HEK293 (cell line): Measurements from ENCODE around the gene ST3GAL2.

Experiments used
- CTCF ChIA-PET: fragments of 350-600 bp; formaldehyde crosslinking; extraction: SDS; loops from one replicate; lab custom pipeline; 2021; ENCODE audit warnings: antibody characterized with exemption; lab: Yijun Ruan, JAX
- POLR2A ChIA-PET: fragments of 300-600 bp; formaldehyde crosslinking; extraction: SDS; loops from one replicate; lab custom pipeline; 2020; ENCODE audit warnings: antibody characterized with exemption, inconsistent platforms; lab: Yijun Ruan, JAX
- H3K27ac ChIP-seq: fragments of 200-500 bp; sonication (Bioruptor generic); 2 replicates; pipeline ENCODE4 v1.5.1; 2014; ENCODE audit warnings: low read depth, low read length, control low read depth, inconsistent platforms; ENCODE audit errors: extremely low read depth
- H3K36me3 ChIP-seq, 2 experiments: fragments of 200-500 bp in 1 of 2; sonication (Bioruptor generic) in 1 of 2; 1 replicate in 1 of 2; 2 replicates in 1 of 2; pipeline ENCODE4 v1.5.1; 2014 to 2017; ENCODE audit warnings: inconsistent platforms in 2 of 2, low read length in 2 of 2; ENCODE audit not compliant: control insufficient read depth in 2 of 2, insufficient read depth in 1 of 2
- H3K4me1 ChIP-seq: fragments of 200-500 bp; sonication (Bioruptor generic); 2 replicates; pipeline ENCODE4 v1.5.1; 2014; ENCODE audit warnings: mild to moderate bottlenecking, low read length, inconsistent platforms; ENCODE audit not compliant: control insufficient read depth, insufficient read depth
- H3K4me3 ChIP-seq: 2 replicates; pipeline ENCODE4 v1.5.1; 2011; ENCODE audit warnings: low read depth, mild to moderate bottlenecking, control low read depth, low read length, moderate library complexity
- H3K9me3 ChIP-seq: fragments of 200-500 bp; sonication (Bioruptor generic); 2 replicates; pipeline ENCODE4 v1.5.1; 2014; ENCODE audit warnings: low read depth, low read length, inconsistent platforms; ENCODE audit not compliant: control insufficient read depth, insufficient read depth
- BCL11A ChIP-seq: fragments of 450-650 bp; formaldehyde crosslinking; IDR thresholded peaks from 2 replicates; pipeline ENCODE4 v1.5.1; 2016; ENCODE audit warnings: low read depth, missing biosample characterization, missing genetic modification characterization
- FEZF1 ChIP-seq: fragments of 450-650 bp; formaldehyde crosslinking; IDR thresholded peaks from 2 replicates; pipeline ENCODE4 v1.5.1; 2016; ENCODE audit warnings: missing biosample characterization, missing genetic modification characterization
- GLIS1 ChIP-seq: fragments of 450-650 bp; formaldehyde crosslinking; IDR thresholded peaks from 2 replicates; pipeline ENCODE4 v1.5.1; 2016; ENCODE audit warnings: missing biosample characterization, missing genetic modification characterization
- HOXC10 ChIP-seq: sonication (generic); formaldehyde crosslinking; IDR thresholded peaks from 2 replicates; pipeline ENCODE4 v1.8.1; 2023; ENCODE audit warnings: mild to moderate bottlenecking, missing genetic modification reagents
- MYNN ChIP-seq: fragments of 450-650 bp; formaldehyde crosslinking; IDR thresholded peaks from 2 replicates; pipeline ENCODE4 v1.5.1; 2016; ENCODE audit warnings: missing biosample characterization, missing genetic modification characterization, borderline replicate concordance
- SCRT1 ChIP-seq: fragments of 450-650 bp; formaldehyde crosslinking; IDR thresholded peaks from 2 replicates; pipeline ENCODE4 v1.5.1; 2016; ENCODE audit warnings: missing biosample characterization, missing genetic modification characterization, borderline replicate concordance
- TRIM28 ChIP-seq: IDR thresholded peaks from 2 replicates; pipeline ENCODE4 v1.6.1; 2011; ENCODE audit warnings: low read length, control low read depth, borderline replicate concordance
- YY1 ChIP-seq: fragments of 450-650 bp; formaldehyde crosslinking; IDR thresholded peaks from 2 replicates; pipeline ENCODE4 v1.5.1; 2018; ENCODE audit warnings: missing biosample characterization, missing genetic modification characterization
- ZNF138 ChIP-seq: fragments of 450-650 bp; formaldehyde crosslinking; IDR thresholded peaks from 2 replicates; pipeline ENCODE4 v1.5.1; 2016; ENCODE audit warnings: missing biosample characterization, missing genetic modification characterization, borderline replicate concordance
- ZNF174 ChIP-seq: fragments of 450-650 bp; formaldehyde crosslinking; IDR thresholded peaks from 2 replicates; pipeline ENCODE4 v1.5.0; 2017; ENCODE audit warnings: missing biosample characterization, mild to moderate bottlenecking, missing genetic modification characterization
- ZNF354C ChIP-seq: fragments of 450-650 bp; formaldehyde crosslinking; IDR thresholded peaks from 2 replicates; pipeline ENCODE4 v1.5.1; 2016; ENCODE audit warnings: missing biosample characterization, missing genetic modification characterization, low read depth, borderline replicate concordance
- ZNF391 ChIP-seq: fragments of 450-650 bp; formaldehyde crosslinking; IDR thresholded peaks from 2 replicates; pipeline ENCODE4 v1.5.1; 2016; ENCODE audit warnings: low read depth, missing biosample characterization, missing genetic modification characterization, borderline replicate concordance
- ZNF404 ChIP-seq: fragments of 450-650 bp; formaldehyde crosslinking; IDR thresholded peaks from 2 replicates; pipeline ENCODE4 v1.5.1; 2017; ENCODE audit warnings: missing biosample characterization, missing genetic modification characterization
- ZNF677 ChIP-seq: fragments of 450-650 bp; IDR thresholded peaks from 2 replicates; pipeline ENCODE4 v1.5.0; 2018; ENCODE audit warnings: missing biosample characterization, mild to moderate bottlenecking, missing genetic modification characterization, moderate library complexity
- ZNF701 ChIP-seq: fragments of 450-650 bp; formaldehyde crosslinking; IDR thresholded peaks from 2 replicates; pipeline ENCODE4 v1.5.1; 2016; ENCODE audit warnings: missing biosample characterization, missing genetic modification characterization
- ZNF792 ChIP-seq: fragments of 450-650 bp; formaldehyde crosslinking; IDR thresholded peaks from 2 replicates; pipeline ENCODE4 v1.5.1; 2016; ENCODE audit warnings: missing biosample characterization, missing genetic modification characterization
- ZNF830 ChIP-seq: fragments of 450-650 bp; IDR thresholded peaks from 2 replicates; pipeline ENCODE4 v1.5.0; 2018; ENCODE audit warnings: missing biosample characterization, missing genetic modification characterization, low read depth, mild to moderate bottlenecking, moderate library complexity
- ZSCAN16 ChIP-seq: fragments of 450-650 bp; formaldehyde crosslinking; IDR thresholded peaks from 2 replicates; pipeline ENCODE4 v1.5.1; 2016; ENCODE audit warnings: missing biosample characterization, missing genetic modification characterization
- ZSCAN30 ChIP-seq: fragments of 450-650 bp; IDR thresholded peaks from 2 replicates; pipeline ENCODE4 v1.5.1; 2018; ENCODE audit warnings: missing biosample characterization, mild to moderate bottlenecking, missing genetic modification characterization, moderate library complexity
- TF ChIP-seq, protein P1 (sequence below): fragments of 450-650 bp; formaldehyde crosslinking; IDR thresholded peaks from 2 replicates; pipeline ENCODE4 v1.5.1; 2016; ENCODE audit warnings: missing biosample characterization, missing genetic modification characterization
- TF ChIP-seq, protein P2 (sequence below): fragments of 450-650 bp; formaldehyde crosslinking; conservative IDR thresholded peaks from 2 replicates; pipeline ENCODE4 v1.5.1; 2016; ENCODE audit warnings: low read depth, missing biosample characterization, missing genetic modification characterization
- TF ChIP-seq, protein P3 (sequence below): fragments of 450-650 bp; formaldehyde crosslinking; IDR thresholded peaks from 2 replicates; pipeline ENCODE4 v1.5.1; 2016; ENCODE audit warnings: missing biosample characterization, missing genetic modification characterization

The ST3GAL2 gene

DNA sequence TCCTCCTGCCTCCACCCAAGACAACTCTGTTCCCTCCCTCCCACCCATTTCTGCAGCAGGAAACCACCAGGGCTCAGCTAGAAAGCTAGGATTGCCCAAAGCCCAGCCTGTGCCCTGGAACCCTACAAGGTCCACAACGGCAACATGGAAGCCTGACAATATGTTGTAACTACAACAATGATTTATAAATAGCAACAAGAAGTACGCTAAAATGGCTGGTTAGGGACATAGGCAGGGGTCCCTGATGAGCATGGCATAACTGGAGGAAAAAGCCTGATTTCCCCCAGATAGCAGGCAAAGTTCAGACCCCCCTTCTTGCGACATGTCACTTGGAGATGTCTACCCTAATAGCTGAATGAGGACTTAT lies 6.6 kb downstream of the ST3GAL2 start:
- peaks cover 0 to 13% of the 10 kb centered on the region in 2 experiments; a peak in 1 of 3 replicates for H3K36me3 ChIP-seq
- CTCF ChIA-PET = interaction anchor here (0.6 kb wide), 1 partner anchor 339 kb away, joined by 4 read pairs; no protein-coding TSS in a partner anchor
- H3K27ac ChIP-seq = no peak overlapping the region
- peaks cover 29% of the 10 kb centered on the region for H3K4me1 ChIP-seq
- no peaks in the 10 kb centered on the region for H3K9me3 ChIP-seq
- POLR2A ChIA-PET = interaction anchor here (0.9 to 1.9 kb wide), 3 partner anchors 11 to 62 kb away, joined by 3 to 6 read pairs (median 3); no protein-coding TSS in a partner anchor
- no peak for TF ChIP-seq ZNF354C (tag by site-specific recombination)
- TF ChIP-seq ZNF830 (tag by site-specific recombination) = no peak
- TF ChIP-seq HOXC10 = no peak
- no peak for TF ChIP-seq ZSCAN16 (tag by site-specific recombination)
- TF ChIP-seq YY1 = no peak
- no peak for TF ChIP-seq MYNN (tag by site-specific recombination)
- TF ChIP-seq BCL11A (tag by site-specific recombination) = no peak
- TF ChIP-seq ZNF138 (tag by site-specific recombination) = no peak
- no peak for TF ChIP-seq SCRT1 (tag by site-specific recombination)
- TF ChIP-seq ZNF404 (tag by site-specific recombination) = no peak
- TF ChIP-seq ZNF174 (tag by site-specific recombination) = no peak
- H3K4me3 ChIP-seq = no peak overlapping the region

DNA sequence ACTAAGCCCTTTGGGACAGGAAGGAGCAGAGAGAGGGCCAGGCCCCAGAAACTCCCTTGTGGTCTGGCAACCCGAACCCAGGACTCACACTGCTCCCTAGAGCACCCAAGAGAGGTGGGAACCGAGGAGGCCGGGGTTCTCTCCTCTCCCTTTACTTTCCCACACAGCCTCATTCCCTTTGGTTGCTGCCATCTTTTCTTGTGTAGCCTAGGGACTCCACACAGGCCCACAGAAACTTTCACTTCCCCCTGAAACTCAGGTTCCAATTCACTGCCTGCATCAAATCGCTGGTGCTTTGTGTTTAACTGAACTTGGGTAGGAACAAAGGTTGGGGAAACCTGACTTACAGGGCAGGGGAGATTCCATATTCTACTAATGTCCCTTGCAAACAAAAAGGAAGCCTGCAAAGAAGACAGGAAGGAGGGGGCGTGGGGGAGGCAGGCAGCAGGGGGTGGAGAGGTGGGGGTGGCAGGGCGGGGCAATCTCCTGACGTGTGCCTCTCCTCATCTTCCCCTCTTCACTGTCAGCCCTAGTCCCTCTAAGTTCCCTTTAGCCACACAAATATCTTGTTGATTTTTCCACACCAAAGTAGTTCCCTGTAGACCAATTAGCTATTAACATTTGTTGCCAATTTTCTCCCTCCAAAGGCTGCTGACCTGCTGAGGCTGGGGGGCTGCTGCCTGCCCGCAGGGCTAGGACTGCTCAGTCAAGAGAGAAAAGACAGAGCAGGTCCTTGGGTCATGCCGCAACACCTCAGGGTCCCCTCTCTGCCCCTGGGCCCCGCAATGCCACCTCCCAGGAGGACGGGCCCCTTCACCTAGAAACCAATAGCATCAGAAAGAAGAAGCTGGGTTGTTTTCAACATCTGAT lies 8.0 kb downstream of the ST3GAL2 start:
- peak overlapping the region; percentile 37 for H3K27ac ChIP-seq
- H3K9me3 ChIP-seq = no peaks in the 10 kb centered on the region
- POLR2A ChIA-PET = no interaction called here
- H3K36me3 ChIP-seq = peaks cover 0 to 13% of the 10 kb centered on the region in 2 experiments; a peak in 1 of 3 replicates
- TF ChIP-seq, protein P1, sequence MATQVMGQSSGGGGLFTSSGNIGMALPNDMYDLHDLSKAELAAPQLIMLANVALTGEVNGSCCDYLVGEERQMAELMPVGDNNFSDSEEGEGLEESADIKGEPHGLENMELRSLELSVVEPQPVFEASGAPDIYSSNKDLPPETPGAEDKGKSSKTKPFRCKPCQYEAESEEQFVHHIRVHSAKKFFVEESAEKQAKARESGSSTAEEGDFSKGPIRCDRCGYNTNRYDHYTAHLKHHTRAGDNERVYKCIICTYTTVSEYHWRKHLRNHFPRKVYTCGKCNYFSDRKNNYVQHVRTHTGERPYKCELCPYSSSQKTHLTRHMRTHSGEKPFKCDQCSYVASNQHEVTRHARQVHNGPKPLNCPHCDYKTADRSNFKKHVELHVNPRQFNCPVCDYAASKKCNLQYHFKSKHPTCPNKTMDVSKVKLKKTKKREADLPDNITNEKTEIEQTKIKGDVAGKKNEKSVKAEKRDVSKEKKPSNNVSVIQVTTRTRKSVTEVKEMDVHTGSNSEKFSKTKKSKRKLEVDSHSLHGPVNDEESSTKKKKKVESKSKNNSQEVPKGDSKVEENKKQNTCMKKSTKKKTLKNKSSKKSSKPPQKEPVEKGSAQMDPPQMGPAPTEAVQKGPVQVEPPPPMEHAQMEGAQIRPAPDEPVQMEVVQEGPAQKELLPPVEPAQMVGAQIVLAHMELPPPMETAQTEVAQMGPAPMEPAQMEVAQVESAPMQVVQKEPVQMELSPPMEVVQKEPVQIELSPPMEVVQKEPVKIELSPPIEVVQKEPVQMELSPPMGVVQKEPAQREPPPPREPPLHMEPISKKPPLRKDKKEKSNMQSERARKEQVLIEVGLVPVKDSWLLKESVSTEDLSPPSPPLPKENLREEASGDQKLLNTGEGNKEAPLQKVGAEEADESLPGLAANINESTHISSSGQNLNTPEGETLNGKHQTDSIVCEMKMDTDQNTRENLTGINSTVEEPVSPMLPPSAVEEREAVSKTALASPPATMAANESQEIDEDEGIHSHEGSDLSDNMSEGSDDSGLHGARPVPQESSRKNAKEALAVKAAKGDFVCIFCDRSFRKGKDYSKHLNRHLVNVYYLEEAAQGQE (tag by site-specific recombination) = no peak
- TF ChIP-seq ZNF701 (tag by site-specific recombination) (no peak), FEZF1 (tag by site-specific recombination) (peak; percentile 46), ZNF792 (tag by site-specific recombination) (no peak), ZNF677 (no peak), GLIS1 (tag by site-specific recombination) (0 out of 2 replicates have a peak, but pooled peaks have one; percentile 21), TRIM28 (no peak), ZSCAN30 (no peak), ZNF391 (tag by site-specific recombination) (no peak)
- TF ChIP-seq, protein P2, sequence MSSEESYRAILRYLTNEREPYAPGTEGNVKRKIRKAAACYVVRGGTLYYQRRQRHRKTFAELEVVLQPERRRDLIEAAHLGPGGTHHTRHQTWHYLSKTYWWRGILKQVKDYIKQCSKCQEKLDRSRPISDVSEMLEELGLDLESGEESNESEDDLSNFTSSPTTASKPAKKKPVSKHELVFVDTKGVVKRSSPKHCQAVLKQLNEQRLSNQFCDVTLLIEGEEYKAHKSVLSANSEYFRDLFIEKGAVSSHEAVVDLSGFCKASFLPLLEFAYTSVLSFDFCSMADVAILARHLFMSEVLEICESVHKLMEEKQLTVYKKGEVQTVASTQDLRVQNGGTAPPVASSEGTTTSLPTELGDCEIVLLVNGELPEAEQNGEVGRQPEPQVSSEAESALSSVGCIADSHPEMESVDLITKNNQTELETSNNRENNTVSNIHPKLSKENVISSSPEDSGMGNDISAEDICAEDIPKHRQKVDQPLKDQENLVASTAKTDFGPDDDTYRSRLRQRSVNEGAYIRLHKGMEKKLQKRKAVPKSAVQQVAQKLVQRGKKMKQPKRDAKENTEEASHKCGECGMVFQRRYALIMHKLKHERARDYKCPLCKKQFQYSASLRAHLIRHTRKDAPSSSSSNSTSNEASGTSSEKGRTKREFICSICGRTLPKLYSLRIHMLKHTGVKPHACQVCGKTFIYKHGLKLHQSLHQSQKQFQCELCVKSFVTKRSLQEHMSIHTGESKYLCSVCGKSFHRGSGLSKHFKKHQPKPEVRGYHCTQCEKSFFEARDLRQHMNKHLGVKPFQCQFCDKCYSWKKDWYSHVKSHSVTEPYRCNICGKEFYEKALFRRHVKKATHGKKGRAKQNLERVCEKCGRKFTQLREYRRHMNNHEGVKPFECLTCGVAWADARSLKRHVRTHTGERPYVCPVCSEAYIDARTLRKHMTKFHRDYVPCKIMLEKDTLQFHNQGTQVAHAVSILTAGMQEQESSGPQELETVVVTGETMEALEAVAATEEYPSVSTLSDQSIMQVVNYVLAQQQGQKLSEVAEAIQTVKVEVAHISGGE (tag by site-specific recombination) = peak; percentile 59
- TF ChIP-seq, protein P3, sequence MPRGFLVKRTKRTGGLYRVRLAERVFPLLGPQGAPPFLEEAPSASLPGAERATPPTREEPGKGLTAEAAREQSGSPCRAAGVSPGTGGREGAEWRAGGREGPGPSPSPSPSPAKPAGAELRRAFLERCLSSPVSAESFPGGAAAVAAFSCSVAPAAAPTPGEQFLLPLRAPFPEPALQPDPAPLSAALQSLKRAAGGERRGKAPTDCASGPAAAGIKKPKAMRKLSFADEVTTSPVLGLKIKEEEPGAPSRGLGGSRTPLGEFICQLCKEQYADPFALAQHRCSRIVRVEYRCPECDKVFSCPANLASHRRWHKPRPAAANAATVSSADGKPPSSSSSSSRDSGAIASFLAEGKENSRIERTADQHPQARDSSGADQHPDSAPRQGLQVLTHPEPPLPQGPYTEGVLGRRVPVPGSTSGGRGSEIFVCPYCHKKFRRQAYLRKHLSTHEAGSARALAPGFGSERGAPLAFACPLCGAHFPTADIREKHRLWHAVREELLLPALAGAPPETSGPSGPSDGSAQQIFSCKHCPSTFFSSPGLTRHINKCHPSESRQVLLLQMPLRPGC (tag by site-specific recombination) = no peak
- no peak overlapping the region for H3K4me3 ChIP-seq
- CTCF ChIA-PET = interaction anchor here (0.7 kb wide), 1 partner anchor 58 kb away, joined by 3 read pairs; no protein-coding TSS in a partner anchor
- H3K4me1 ChIP-seq = peaks cover 22% of the 10 kb centered on the region
